Measurements from ENCODE around the gene PPP2R2B. TPM values are rescaled to one million over a fixed set of nuclear protein-coding genes. Genes with fewer than 3 reads are reported as not detected.

The PPP2R2B gene
- total RNA-seq, 1 experiment from 2014 or later = 20.3 TPM

DNA sequence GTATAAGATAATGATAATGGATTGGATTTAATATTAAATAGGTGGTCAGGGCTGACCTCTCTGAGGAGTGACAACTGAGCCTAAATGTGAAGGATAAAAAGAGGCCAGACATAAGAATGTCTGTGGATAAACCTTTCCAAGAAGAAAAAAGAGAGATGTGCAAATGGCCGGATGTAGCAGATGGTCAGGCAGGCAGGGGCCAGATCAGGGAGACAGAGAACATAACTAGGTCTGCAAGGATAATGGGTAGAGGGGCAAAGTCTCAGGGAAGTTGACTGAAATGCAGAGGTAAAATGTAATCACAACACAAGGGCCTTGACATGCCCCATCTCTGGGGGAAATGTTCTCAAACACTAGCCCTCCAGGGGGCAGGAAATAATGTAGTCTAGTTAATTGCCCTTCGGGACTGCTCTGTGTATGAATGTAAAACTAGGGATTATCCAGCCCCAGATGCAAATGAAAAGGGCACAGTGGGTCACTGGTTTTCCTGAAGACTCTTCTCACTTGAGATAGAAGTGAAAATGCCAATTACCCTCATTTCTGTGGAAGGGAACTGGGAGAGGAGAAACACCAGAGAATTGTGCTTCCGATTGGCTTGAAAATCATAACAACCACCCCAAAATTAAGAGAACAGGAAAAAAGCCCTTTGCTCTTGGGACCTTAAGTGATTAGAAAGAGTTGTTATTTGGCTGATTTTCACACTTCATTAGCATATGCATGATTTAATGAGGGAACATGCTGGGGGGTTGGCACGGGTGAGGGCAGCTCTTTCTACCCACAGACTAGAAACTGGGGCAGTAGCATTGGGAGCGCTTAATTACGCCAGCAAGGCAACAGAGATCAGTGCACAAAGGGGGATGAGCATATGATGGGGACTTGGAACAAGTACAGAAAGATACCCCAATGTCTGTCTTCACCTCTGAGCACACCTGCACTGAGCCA, 88.6 kb downstream of the PPP2R2B start:
- peaks cover 63% of the 10 kb centered on the region for H3K4me1 Mint-ChIP-seq
- H3K4me3 Mint-ChIP-seq = peak overlapping the region; percentile 24
- ChIA-PET POLR2A (no interaction called here), CTCF (interaction anchor here (1.8 kb wide), 1 partner anchor 176 kb away, joined by 5 read pairs; no protein-coding TSS in a partner anchor)
- DNase-seq (ENCODE audit: low spot score) = peak; percentile 20
- H3K27ac Mint-ChIP-seq = peak overlapping the region; percentile 84
- peak; percentile 86 for ATAC-seq
- H3K36me3 Mint-ChIP-seq = no peaks in the 10 kb centered on the region; the same call in 1 of the 2 replicates
- H3K27me3 Mint-ChIP-seq (ENCODE audit: low read depth) = no peaks in the 10 kb centered on the region
- no peaks in the 10 kb centered on the region; the same call in 1 of the 2 replicates for H3K9me3 Mint-ChIP-seq
- TF ChIP-seq ZNF416 (CRISPR knock-in tag; IDR thresholded peaks at IDR 0.05) (no peak), GRHL2 (CRISPR knock-in tag; IDR thresholded peaks at IDR 0.05; ENCODE audit: insufficient replicate concordance, severe bottlenecking) (no peak), SMAD3 (CRISPR knock-in tag; IDR thresholded peaks at IDR 0.05; ENCODE audit: borderline replicate concordance) (no peak), ETV6 (CRISPR knock-in tag; IDR thresholded peaks at IDR 0.05) (0 out of 2 replicates have a peak, but pooled peaks have one; percentile 8), SMAD4 (CRISPR knock-in tag; IDR thresholded peaks at IDR 0.05) (peak; percentile 26; the same call in 1 of the 2 replicates), NFYB (CRISPR knock-in tag; conservative IDR thresholded peaks at IDR 0.05; ENCODE audit: low read depth) (no peak), TCF7 (CRISPR knock-in tag; IDR thresholded peaks at IDR 0.05; ENCODE audit: low read depth) (no peak), CREB1 (CRISPR knock-in tag; IDR thresholded peaks at IDR 0.05) (no peak), PRRX2 (CRISPR knock-in tag; IDR thresholded peaks at IDR 0.05) (no peak), RELA (CRISPR knock-in tag; IDR thresholded peaks at IDR 0.05; ENCODE audit: borderline replicate concordance) (no peak), CBFB (CRISPR knock-in tag; IDR thresholded peaks at IDR 0.05; ENCODE audit: low read depth) (no peak), GTF2I (CRISPR knock-in tag; conservative IDR thresholded peaks at IDR 0.05) (no peak), NR1H2 (CRISPR knock-in tag; IDR thresholded peaks at IDR 0.05) (no peak), ZNF219 (CRISPR knock-in tag; IDR thresholded peaks at IDR 0.05; ENCODE audit: borderline replicate concordance) (no peak), TP53 (CRISPR knock-in tag; IDR thresholded peaks at IDR 0.05) (no peak), OVOL2 (CRISPR knock-in tag; IDR thresholded peaks at IDR 0.05; ENCODE audit: borderline replicate concordance) (no peak), IRF2 (CRISPR knock-in tag; IDR thresholded peaks at IDR 0.05; ENCODE audit: borderline replicate concordance, low read depth) (no peak), TEAD1 (CRISPR knock-in tag; IDR thresholded peaks at IDR 0.05) (peak; percentile 88; the same call in 1 of the 2 replicates), ZNF317 (CRISPR knock-in tag; IDR thresholded peaks at IDR 0.05; ENCODE audit: borderline replicate concordance, low read depth) (no peak), E2F4 (CRISPR knock-in tag; IDR thresholded peaks at IDR 0.05; ENCODE audit: borderline replicate concordance, low read depth) (no peak), IRF1 (CRISPR knock-in tag; IDR thresholded peaks at IDR 0.05) (no peak), MYBL2 (CRISPR knock-in tag; IDR thresholded peaks at IDR 0.05) (no peak), USF1 (CRISPR knock-in tag; IDR thresholded peaks at IDR 0.05) (no peak)
- TF ChIP-seq, protein P1, sequence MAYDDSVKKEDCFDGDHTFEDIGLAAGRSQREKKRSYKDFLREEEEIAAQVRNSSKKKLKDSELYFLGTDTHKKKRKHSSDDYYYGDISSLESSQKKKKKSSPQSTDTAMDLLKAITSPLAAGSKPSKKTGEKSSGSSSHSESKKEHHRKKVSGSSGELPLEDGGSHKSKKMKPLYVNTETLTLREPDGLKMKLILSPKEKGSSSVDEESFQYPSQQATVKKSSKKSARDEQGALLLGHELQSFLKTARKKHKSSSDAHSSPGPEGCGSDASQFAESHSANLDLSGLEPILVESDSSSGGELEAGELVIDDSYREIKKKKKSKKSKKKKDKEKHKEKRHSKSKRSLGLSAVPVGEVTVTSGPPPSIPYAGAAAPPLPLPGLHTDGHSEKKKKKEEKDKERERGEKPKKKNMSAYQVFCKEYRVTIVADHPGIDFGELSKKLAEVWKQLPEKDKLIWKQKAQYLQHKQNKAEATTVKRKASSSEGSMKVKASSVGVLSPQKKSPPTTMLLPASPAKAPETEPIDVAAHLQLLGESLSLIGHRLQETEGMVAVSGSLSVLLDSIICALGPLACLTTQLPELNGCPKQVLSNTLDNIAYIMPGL (CRISPR knock-in tag; IDR thresholded peaks at IDR 0.05) = no peak
- TF ChIP-seq, protein P2, sequence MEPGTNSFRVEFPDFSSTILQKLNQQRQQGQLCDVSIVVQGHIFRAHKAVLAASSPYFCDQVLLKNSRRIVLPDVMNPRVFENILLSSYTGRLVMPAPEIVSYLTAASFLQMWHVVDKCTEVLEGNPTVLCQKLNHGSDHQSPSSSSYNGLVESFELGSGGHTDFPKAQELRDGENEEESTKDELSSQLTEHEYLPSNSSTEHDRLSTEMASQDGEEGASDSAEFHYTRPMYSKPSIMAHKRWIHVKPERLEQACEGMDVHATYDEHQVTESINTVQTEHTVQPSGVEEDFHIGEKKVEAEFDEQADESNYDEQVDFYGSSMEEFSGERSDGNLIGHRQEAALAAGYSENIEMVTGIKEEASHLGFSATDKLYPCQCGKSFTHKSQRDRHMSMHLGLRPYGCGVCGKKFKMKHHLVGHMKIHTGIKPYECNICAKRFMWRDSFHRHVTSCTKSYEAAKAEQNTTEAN (CRISPR knock-in tag; IDR thresholded peaks at IDR 0.05) = peak; percentile 57; the same call in 1 of the 2 replicates
- TF ChIP-seq, protein P3, sequence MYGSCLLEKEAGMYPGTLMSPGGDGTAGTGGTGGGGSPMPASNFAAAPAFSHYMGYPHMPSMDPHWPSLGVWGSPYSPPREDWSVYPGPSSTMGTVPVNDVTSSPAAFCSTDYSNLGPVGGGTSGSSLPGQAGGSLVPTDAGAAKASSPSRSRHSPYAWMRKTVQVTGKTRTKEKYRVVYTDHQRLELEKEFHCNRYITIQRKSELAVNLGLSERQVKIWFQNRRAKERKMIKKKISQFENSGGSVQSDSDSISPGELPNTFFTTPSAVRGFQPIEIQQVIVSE (CRISPR knock-in tag; IDR thresholded peaks at IDR 0.05; ENCODE audit: borderline replicate concordance) = no peak
- TF ChIP-seq, protein P4, sequence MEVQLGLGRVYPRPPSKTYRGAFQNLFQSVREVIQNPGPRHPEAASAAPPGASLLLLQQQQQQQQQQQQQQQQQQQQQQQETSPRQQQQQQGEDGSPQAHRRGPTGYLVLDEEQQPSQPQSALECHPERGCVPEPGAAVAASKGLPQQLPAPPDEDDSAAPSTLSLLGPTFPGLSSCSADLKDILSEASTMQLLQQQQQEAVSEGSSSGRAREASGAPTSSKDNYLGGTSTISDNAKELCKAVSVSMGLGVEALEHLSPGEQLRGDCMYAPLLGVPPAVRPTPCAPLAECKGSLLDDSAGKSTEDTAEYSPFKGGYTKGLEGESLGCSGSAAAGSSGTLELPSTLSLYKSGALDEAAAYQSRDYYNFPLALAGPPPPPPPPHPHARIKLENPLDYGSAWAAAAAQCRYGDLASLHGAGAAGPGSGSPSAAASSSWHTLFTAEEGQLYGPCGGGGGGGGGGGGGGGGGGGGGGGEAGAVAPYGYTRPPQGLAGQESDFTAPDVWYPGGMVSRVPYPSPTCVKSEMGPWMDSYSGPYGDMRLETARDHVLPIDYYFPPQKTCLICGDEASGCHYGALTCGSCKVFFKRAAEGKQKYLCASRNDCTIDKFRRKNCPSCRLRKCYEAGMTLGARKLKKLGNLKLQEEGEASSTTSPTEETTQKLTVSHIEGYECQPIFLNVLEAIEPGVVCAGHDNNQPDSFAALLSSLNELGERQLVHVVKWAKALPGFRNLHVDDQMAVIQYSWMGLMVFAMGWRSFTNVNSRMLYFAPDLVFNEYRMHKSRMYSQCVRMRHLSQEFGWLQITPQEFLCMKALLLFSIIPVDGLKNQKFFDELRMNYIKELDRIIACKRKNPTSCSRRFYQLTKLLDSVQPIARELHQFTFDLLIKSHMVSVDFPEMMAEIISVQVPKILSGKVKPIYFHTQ (CRISPR knock-in tag; IDR thresholded peaks at IDR 0.05) = no peak
